Measurements from ENCODE around the gene EML4. TPM values are rescaled to one million over a fixed set of nuclear protein-coding genes. Genes with fewer than 3 reads are reported as not detected.
A peak's percentile ranks its signal among the peaks of the same experiment; 100 is the strongest.

EML4 gene
- total and polyA plus RNA-seq, 9 of the 15 experiments (the other 6 are each of a cell fraction or from before 2014, with no cell fraction given), result 14.7 to 48.3 (median 36.5) TPM

GRCh38 chr2:42140496-42140895 lies 28.7 kb upstream of the EML4 start (continued):
- TF ChIP-seq BDP1 (IDR thresholded peaks at IDR 0.05; ENCODE audit: insufficient read depth, insufficient read length), result no peak
- no peak for TF ChIP-seq ZBED1 (IDR thresholded peaks at IDR 0.05)
- TF ChIP-seq KLF16 (IDR thresholded peaks at IDR 0.05), result no peak

GRCh38 chr2:42141687-42142546 lies 27.2 kb upstream of the EML4 start:
- Histone ChIP-seq H3K27ac (ENCODE audit: extremely low read depth, low read depth, low read length) (peak overlapping the region; percentile 69), H3K4me3 (peak overlapping the region; percentile 17), H3K4me1 (replicated peaks in 1 of 2; ENCODE audit: control insufficient read depth in 2 of 2, insufficient read depth in 2 of 2, low read length in 2 of 2) (peaks cover 9 to 22% of the 10 kb centered on the region in 2 experiments; a peak in 4 of 5 replicates)
- TF ChIP-seq ZNF707 (CRISPR knock-in tag; conservative IDR thresholded peaks at IDR 0.05) (no peak), FOXK1 (CRISPR knock-in tag; IDR thresholded peaks at IDR 0.05; ENCODE audit: borderline replicate concordance) (no peak), ZNF764 (CRISPR knock-in tag; IDR thresholded peaks at IDR 0.05; ENCODE audit: low read depth) (no peak), MAFF (IDR thresholded peaks at IDR 0.05; ENCODE audit: low read length) (peak; percentile 89), ZNF174 (CRISPR knock-in tag; IDR thresholded peaks at IDR 0.05) (no peak), PHF8 (IDR thresholded peaks at IDR 0.05; ENCODE audit: borderline replicate concordance, low read length) (peak; percentile 28; the same call in 1 of the 2 replicates), TFAM (CRISPR knock-in tag; conservative IDR thresholded peaks at IDR 0.05) (no peak), TCFL5 (CRISPR knock-in tag; conservative IDR thresholded peaks at IDR 0.05) (no peak)

More at GRCh38 chr2:42141687-42142546, 27.2 kb upstream of the EML4 start:
- 3% methylated on average over 12 of the region's 13 CpGs for WGBS (ENCODE audit: insufficient coverage, low coverage, missing lambda C conversion rate)
- Histone ChIP-seq H3K9me1 (ENCODE audit: control insufficient read depth, insufficient read depth, low read length) (no peaks in the 10 kb centered on the region), H3K79me2 (ENCODE audit: control insufficient read depth, insufficient read depth, low read length) (no peaks in the 10 kb centered on the region), H3K36me3 (ENCODE audit: control insufficient read depth, insufficient read depth, low read length) (no peaks in the 10 kb centered on the region), H3K9ac (ENCODE audit: insufficient read depth in 1 of 2, low read depth in 2 of 2, low read length in 2 of 2) (peak overlapping the region; percentile 8 to 50; a peak in 3 of 4 replicates), H3K9me3 (replicated peaks; ENCODE audit: control insufficient read depth, insufficient read depth, low read depth, low read length) (no peaks in the 10 kb centered on the region), H2AFZ (ENCODE audit: low read depth, low read length) (peak overlapping the region; percentile 92), H4K20me1 (replicated peaks; ENCODE audit: control insufficient read depth, insufficient read depth, low read length) (no peaks in the 10 kb centered on the region), H3K27me3 (ENCODE audit: control insufficient read depth in 2 of 2, insufficient read depth in 2 of 2, low read length in 2 of 2) (no peaks in the 10 kb centered on the region), H3K4me2 (ENCODE audit: insufficient read depth, low read length) (peak overlapping the region; percentile 71)
- intact Hi-C loops (cut with micrococcal nuclease) (no loop called here), in situ Hi-C loops (cut with MboI) (no loop called here)
- CTCF ChIA-PET (ENCODE audit: low intra/inter-chr PET ratio), result no interaction called here
- ATAC-seq (peak; percentile 89), DNase-seq (ENCODE audit: extremely low read depth in 1 of 4, low spot score in 3 of 4) (peak; percentile 19 to 80 (median 49)), FAIRE-seq (peak; percentile 85)
- POLR2A ChIA-PET, result interaction anchor here (0.5 to 2.2 kb wide), 7 partner anchors 8 to 208 kb away, joined by 3 to 5 read pairs (median 3); no protein-coding TSS in a partner anchor
- BruUV-seq (replicated peaks), result no TSS peak
